ENCODE measurements around the gene IFT25.

DNA sequence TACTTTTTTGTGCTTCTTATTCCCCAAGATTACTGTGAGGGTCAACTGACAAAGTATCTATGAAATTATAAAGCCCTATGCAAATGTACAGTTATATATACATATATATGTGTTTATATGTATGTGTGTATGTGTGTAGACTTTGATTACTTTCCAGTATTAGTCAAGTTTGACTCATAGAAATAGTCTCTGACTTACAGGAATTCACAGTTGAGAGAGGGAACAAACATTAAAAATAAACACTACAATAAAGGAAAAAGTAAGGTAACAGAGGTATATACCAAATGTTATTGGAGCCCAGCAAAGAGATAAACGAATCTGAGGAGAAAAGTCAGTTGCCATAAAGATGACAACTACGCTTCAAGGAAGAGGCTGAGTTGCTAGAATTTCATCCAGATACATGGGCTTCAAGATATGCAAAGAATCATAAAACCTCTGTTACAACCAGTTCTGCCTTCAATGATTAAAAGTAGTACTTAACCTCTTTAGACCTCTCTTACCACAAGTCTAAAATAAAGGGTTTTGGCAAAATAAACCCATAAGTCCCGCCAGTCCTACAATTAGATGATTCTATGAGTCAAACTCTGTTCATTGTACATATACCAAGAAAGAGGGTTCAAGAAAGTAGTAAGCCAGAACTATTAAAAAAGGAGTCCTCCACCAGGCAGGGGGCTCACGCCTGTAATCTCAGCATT is 7.2 kb downstream of the IFT25 start:
- TF ChIP-seq, protein P1, sequence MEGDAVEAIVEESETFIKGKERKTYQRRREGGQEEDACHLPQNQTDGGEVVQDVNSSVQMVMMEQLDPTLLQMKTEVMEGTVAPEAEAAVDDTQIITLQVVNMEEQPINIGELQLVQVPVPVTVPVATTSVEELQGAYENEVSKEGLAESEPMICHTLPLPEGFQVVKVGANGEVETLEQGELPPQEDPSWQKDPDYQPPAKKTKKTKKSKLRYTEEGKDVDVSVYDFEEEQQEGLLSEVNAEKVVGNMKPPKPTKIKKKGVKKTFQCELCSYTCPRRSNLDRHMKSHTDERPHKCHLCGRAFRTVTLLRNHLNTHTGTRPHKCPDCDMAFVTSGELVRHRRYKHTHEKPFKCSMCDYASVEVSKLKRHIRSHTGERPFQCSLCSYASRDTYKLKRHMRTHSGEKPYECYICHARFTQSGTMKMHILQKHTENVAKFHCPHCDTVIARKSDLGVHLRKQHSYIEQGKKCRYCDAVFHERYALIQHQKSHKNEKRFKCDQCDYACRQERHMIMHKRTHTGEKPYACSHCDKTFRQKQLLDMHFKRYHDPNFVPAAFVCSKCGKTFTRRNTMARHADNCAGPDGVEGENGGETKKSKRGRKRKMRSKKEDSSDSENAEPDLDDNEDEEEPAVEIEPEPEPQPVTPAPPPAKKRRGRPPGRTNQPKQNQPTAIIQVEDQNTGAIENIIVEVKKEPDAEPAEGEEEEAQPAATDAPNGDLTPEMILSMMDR (IDR thresholded peaks at IDR 0.05; ENCODE audit: extremely low read depth in 1 of 2, insufficient read depth in 1 of 2, low read depth in 1 of 2, low read length in 2 of 2), result no peak
- no peak for TF ChIP-seq POLR2A (IDR thresholded peaks at IDR 0.05; ENCODE audit: low read depth, low read length)
- no peak for TF ChIP-seq POLR2AphosphoS5 (IDR thresholded peaks at IDR 0.05; ENCODE audit: insufficient read depth, low read depth, low read length)

All from endothelial cell of umbilical vein (primary cell).